Measurements from ENCODE around the gene NOVA1.

GRCh38 chr14:26597589-26598080, at the start of gene NOVA1:
- TF ChIP-seq PHF20 (CRISPR knock-in tag; IDR thresholded peaks at IDR 0.05) = no peak
- TF ChIP-seq ADNP (CRISPR knock-in tag; IDR thresholded peaks at IDR 0.05) = no peak
- TF ChIP-seq UBTF (CRISPR knock-in tag; IDR thresholded peaks at IDR 0.05) = peak; percentile 62; the same call in 1 of the 2 replicates
- TF ChIP-seq POLR2A (IDR thresholded peaks at IDR 0.05; ENCODE audit: insufficient read depth in 1 of 2, low read depth in 2 of 2, low read length in 2 of 2) = no peak
- no peak for TF ChIP-seq ZNF180 (CRISPR knock-in tag; IDR thresholded peaks at IDR 0.05; ENCODE audit: borderline replicate concordance, low read depth)
- no peak for TF ChIP-seq EP300 (IDR thresholded peaks at IDR 0.05; ENCODE audit: low read depth in 2 of 2, low read length in 2 of 2)
- no peak for TF ChIP-seq EP300 (CRISPR knock-in tag; IDR thresholded peaks at IDR 0.05; ENCODE audit: borderline replicate concordance)
- TF ChIP-seq NFYB (CRISPR knock-in tag; IDR thresholded peaks at IDR 0.05) = no peak
- TF ChIP-seq CTCF (CRISPR knock-in tag; IDR thresholded peaks at IDR 0.05) = no peak
- no peak for TF ChIP-seq ZBTB34 (CRISPR knock-in tag; IDR thresholded peaks at IDR 0.05)
- no peak for TF ChIP-seq TAF1 (CRISPR knock-in tag; IDR thresholded peaks at IDR 0.05)
- TF ChIP-seq HNRNPLL (IDR thresholded peaks at IDR 0.05; ENCODE audit: low read depth, low read length, poor library complexity, severe bottlenecking) = peak; percentile 91
- TF ChIP-seq RBM22 (optimal IDR thresholded peaks at IDR 0.05; ENCODE audit: low read length) = no peak
